ENCODE results near the gene GPM6B.

GPM6B gene

DNA sequence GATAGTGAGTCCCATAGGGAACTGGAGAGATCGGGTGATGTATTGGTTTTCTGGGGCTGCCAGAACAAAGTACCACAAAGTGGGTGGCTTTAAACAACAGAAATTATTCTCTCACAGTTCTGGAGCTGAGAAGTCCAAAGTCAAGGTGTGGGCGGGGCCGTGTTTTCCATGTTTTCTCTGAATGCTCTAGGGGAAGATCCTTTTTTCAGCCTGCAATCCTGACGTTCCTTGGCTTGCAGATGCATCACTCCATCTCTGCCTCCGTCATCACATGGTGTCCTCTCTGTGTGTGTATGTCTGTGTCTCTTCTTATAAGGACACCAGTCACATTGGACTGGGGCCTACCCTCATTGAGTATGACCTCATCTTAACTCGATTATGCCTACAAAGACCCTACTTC, 7.9 kb upstream of the GPM6B start:
- DNase-seq, result no peak

DNA sequence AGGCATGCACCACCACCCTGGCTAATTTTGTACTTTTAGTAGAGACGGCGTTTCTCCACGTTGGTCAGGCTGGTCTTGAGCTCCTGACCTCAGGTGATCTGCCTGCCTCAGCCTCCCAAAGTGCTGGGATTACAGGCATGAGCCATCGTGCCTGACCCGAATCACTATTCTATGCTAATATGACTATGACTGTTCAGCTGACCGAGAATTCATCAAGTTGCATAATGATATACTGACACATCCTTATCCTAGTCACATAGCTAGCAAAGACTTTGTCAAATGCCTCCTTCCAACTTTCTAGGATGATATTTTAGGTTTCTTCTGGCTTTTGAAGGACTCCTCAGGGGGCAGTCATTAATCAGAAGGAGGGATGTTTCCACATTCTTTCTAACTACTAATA, 4.8 kb upstream of the GPM6B start:
- no peak for DNase-seq

DNA sequence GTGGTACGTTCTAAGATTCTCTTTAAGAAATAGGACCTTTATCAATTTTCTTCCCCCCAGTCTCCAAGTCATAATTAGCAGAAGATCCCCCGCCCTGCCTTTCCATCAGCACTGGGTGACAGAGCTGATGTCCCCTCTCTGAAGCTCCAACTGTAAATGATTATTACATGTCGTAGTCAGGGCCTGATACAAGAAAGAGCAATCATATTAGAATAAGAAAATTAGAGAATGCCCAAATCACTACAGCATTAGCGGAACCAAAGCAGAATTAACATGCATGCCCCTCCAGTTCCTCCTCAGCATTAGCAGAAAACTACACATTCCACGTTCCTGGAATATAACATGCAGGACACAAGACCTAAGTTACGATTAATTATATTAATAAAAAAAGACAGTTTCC, 717 bp downstream of the GPM6B start:
- no peak for DNase-seq

DNA sequence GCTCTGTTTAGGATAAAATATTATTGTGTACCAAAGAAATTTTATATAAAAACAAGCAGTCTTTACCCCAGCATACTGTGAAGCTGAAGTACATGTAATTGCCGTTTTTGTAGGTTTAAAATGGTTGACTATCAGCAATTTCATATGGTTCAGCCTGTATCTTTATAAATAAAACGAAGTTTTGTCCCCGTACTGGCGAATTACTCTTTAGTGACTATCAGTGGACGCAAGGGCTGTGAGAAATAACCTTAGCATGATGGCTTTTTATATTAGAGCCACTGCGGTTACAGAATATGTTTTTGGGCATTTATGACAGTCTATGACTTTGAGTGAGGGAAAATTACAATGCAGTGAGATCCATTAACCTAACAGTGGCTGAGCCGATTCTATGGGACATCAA, 1.2 kb downstream of the GPM6B start:
- no peak for DNase-seq

DNA sequence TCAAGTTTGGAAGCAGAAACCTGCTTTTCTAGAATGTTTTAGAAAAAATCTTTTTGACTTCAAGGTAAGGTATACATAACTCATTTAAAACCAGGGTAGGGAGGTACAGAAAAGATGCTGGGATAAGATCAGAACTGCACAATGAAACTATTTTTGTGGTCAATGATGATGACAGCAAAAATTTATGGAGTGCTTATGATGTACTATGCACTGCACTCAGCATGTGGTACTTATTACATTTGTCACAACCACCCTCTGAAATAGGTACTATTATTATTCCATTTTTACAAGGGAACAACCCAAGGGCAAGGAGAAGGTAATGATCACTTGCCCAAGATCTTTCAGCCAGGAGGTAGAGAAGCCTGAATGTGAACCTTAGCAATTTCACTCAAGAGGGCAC, 8.0 kb downstream of the GPM6B start:
- DNase-seq, result no peak

DNA sequence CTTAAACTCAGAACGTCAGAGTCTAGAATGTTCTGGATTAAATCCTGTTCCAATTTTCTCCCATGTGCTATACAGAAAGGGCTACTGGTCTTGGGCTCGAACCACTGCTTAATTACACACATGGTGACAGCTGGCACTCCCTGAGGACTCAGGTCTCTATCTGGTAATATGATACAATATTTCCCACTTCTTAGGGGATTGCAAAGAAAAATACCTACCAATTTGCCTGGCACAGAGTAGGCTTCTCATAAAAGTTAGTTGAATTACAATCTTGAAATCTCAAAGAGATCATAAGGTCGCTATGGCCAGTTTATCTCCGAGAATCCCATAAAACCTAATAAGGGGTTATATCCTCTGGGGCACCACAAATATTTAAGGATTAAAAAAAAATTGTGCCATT, 8.6 kb downstream of the GPM6B start:
- no peak for DNase-seq

DNA sequence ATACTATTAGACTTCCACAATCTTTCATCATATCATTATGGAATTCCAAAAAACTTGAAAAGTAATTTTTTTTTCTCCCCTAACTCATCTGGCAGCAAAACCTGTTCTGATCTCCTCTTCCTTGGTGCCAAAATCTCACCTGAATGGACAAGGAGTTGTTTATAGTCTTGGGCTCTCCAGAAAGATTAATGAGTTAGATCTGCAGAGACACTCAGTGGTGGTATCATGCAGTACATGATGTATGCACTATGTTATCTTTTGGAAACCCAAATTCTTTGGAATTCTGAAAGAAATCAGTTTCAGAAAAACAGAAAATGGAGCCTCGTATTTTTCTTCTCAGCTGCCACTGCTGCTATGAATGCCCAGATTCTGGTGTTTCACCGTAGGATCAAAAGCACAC, 11.7 kb downstream of the GPM6B start:
- DNase-seq, result no peak

DNA sequence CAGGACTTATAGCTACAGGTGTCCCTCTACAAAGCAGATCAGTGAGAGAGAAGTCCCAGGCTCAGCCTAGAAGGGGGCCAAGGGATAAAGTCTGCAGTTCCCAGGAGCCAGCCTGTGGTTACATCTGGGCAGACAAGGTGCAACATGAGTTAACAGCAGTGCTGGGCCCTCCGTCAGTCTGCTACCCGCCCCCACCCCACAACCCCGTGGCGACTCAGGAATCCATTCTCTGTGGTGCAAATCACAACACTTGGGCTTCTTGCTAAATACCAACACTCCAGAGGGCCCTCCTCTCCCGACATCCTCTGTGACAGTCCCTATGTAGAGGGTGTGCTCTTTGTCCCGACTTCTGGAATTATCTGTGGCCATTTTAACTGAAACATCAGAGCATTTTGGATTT, 13.8 kb downstream of the GPM6B start:
- no peak for DNase-seq

DNA sequence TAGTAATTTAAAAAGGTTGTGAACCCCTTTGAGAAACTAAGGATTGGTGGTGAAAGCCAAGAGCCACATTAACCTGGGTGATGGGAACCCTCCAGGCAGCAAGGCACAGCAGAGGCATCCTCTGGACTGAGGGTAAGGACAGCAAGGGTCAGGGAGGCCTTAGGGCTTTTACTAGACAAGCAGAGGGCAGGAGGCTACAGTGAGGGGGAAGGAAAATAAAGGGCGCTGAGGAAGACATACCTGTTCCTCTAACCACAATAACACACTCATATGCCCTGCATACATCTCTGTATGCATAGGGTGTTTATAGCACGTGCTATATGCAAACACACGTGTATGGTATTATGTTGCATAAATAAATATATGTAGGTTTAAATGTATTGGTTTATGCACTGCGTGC, 18.7 kb downstream of the GPM6B start:
- DNase-seq, result no peak

DNA sequence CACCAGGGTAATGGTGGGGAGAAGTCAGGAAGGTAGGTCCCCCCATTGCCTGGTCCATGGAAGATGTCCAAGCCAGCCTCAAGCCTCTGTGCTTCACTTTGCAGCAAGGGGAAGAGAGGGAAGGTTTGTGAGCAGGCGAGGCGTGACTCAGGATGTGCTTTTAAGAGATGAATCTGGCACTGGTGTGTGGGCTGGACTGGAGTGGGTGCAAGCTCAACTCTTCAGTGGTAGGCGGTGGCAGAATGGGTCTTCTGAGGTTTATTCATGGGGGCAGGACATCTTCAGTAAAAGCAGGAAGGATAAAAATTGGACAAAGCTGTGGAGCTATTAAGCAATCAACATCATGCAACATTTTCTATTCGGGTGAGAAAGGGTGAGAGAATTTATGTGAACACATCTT, 19.4 kb downstream of the GPM6B start:
- DNase-seq, result no peak

DNA sequence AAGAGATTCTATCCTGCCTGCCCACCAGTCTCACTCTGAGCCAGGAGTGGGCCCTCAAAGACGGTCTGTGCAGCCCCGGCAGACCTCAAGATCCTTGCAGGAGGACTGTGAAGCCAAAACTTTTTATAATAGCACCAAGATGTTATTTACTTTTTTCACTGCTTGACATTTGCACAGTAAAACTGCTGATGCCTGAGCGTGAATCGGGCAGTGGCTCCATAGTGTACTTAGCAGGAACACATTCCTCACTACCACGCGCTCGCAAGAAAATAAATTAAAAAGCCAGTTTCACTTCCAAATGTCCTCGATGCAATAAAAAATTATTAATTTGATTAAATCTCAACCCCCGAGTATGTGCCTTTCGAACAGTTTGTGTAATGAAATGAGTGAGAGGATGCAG, 22.5 kb downstream of the GPM6B start:
- DNase-seq, result no peak

DNA sequence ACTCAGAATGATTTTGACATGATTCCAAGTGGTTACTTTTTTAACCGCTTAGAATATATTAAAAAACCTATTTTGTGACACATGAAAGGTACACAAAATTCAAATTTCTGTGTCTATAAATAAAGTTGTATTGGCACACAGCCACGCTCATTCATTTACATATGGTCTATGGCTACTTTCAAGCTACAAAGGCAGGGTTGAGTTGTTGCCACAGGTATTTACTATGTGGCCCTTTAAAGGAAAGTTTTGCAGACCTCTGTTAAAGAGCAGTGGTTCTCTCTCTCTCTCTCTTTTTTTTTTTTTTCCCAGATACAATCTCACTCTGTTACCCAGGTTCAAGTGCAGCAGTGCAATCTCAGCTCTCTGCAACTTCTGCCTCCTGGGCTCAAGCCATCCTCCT, 23.0 kb downstream of the GPM6B start:
- DNase-seq, result no peak

DNA sequence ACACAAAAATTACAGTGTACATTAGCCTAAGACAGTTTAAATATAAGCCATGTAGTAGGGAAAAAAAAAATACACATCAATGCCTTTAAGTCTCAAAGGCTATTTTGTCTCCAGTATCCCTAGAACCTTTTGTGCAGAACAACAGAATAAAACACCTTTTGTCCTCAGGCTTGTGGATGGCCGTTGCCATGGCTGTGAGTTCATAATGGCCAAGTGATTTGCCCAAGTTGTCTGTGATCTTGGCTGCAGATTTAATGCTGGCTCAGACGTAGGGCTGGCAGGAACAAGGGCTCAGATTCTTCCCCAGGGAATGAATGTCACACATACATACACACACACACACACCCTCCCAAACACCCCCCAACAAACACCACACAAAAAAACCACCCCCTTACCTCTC, 25.3 kb downstream of the GPM6B start:
- no peak for DNase-seq

DNA sequence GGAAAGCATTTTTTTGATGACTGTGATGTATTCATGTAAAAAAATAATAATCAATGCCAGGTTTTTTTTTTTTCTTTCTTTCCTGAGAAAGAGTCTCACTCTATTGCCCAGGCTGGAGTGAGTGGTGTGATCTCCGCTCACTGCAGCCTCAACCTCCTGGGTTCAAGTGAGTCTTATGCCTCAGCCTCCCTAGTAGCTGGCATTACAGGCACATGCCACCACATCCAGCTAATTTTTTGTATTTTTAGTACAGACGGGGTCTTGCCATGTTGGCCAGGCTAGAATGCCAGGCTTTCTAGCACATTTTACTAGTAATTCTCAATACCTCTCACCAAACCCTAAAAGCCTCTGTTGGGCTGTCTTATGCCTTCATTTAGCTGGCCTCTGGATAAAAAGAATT, 25.7 kb downstream of the GPM6B start:
- no peak for DNase-seq

DNA sequence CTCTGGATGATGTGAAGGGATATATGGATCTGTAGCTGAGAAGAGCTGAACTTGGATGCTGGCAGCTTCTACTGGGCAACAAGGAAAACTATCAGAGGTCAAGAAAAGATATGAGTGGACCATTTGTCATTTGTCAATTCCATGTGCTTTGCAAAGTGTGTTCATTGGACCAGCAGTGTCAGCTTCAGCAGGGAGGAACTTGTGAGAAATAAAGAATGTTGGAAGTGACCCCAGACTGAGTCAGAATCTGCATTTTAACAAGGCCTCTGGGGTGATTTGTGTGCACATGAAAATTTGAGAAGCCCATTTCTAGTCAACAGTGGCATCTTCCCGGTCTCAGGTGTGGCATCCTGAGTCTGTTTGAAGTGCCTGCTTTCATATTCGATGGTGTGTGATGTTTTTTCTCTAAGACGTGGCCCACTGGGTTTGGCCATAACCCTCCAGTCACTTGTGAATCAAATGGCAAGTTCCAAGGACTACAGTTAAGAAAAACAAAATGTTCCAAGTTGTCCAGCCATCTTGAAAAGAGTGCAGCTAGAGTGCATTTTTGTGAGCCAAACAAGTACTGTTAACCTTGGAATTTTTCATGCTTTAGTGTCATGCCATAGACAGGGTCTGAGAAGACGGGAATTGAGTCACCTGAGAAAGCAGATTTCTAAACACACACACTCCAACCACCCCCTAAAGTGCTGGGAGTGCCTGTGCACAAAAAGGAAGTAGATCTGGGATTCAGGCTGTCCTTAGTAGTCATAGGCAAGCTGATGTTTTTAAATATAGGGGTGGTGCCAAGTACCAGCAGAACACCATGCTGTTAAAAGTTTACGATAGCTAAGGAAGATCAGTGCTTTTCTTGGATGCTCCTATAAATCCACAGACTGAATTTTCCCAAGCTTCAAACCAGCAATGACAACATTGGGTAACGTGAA, 26.4 kb downstream of the GPM6B start:
- no peak for DNase-seq

DNA sequence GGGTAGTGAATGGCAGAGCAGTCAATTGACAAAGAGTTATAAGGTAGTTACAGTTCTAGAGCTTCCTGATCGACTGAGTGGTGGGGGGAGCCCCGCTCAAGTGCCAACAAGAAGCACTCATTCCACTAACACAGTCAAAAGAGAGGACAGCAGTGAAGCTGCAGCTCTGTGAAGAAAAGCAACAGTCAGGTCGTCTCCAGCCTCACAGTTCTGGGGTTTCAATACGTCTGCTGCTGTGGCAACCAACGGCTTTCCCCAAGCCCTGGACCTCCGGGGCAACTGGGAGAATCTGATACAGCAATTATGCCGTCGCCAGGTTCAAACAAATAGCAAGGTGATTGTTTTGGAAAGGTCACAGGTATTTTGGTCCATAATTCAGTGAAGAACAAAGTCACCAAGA, 30.8 kb downstream of the GPM6B start:
- DNase-seq, result no peak

DNA sequence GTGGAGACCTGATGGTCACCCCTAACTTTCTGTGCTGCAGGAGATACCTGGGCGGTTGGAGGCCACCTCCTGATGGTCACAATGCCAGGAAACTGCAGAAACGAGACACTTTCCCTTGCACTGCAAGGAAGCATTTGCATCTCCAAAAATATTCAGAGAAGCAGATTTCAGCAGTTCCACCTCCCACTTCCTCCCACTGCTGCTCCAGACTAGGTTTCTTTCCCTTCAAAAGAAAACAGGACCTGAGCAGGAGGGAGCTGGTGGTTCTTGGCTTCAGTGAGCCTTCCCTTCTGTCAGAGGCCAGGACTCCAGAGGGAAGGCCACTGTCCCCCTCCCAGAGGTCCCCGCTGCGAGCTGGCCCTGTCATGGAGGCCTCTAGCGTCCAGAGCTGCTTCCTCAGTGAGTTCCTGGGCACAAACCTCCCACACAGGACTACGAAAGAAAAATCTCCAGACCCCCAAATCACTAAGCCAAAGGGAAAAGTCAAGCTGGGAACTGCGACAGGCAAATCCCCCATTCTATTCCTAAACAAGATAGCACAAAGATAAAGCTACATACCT, 35.9 kb downstream of the GPM6B start:
- DNase-seq, result no peak

DNA sequence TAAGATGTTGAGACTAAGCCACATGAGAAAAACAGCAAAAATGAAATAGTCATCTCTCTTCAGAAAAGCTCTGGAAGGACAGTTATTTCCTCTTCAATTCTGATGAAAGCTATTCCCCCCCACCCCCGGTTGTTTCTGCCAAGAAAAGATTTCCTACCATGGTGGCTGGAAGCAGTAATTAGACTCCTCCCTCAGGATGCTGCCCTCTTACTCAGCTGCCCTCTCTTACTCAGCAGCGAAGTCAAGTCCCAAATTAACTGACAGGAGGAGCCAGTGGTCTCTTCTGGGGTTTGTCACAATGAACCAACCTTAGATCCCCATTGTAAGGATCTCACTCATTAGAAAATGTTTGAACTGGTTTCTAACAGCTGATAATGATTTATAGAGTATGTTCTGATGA, 38.0 kb downstream of the GPM6B start:
- DNase-seq, result no peak

DNA sequence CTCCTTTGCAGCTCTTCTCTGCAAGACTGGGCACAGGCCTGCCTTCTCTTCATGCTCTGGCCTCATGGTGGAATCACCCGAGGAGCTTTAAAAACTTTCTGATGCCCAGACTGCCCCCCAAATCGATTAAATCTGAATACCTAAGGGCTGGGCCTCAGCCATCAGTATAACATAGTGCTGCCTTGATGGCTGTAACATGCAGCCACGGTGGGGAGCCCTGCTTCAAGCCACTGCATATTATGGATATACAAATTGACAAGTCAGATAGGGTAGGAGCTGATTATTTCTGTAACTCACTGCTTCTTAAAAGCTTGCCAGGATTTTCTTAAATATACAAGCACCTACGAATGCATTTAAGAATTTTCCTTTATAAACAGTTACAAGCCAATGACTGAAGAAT, 40.5 kb downstream of the GPM6B start:
- DNase-seq, result no peak

DNA sequence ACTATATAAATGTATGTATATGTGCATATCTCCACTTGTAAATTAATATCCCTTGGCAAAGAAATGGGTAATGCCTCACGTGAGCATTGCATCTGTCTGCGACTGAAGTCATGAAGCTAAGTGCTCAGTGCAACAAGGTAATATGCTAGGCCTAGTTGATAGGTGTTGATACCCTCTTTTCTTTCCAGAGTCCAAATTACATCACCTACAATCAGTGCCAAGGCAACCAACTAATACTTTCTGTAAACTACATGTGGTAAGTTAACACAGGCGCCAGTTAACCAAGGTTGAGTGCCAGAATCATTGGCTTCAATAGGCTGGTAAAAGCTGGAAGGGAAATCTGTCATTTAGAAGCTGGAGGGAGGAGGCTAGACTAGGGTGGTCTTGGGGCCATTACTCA, 41.1 kb downstream of the GPM6B start:
- DNase-seq, result no peak

DNA sequence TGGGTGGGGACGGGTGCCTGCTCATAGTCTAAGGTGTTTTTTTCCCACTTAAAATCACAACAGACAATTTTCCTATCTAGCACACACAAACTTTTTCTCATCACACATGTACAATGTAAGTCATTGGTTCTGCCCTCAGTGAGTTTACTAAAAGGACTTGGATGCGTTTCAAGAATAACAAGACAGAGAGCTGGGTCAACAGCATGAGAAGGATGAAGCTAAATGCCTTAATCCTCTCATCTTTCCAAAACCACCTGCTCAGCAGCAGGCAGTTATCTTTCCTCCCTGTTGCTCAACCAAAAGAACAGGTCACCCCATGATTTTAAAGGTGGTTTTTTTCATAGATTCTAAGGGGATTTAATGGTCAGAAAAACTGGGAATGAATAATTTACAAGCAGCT, 42.2 kb downstream of the GPM6B start:
- no peak for DNase-seq

DNA sequence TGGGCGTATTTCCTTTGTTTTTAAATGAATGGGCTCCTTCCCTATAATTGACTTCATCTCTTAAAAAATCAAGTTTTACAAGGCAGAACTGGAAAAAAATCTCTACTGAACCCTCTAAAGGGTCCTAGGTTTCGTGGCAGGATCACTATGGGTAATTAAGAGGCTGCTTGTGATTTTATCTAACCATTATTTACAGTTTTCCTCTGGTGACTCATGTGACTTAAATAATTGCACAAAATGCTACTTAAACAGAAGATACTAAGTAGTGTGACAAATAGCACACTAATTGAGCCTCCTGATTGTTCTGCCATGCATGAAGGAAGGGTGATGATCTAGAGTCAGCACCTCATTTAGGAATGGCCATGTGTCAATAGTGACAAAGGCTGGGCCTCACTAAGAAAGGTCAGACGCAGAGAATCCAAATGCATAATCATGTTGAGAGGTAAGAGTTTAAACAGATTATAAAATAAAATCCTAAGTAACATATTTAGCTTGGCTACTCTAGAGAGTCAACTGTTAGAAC, 46.8 kb downstream of the GPM6B start:
- no peak for DNase-seq

DNA sequence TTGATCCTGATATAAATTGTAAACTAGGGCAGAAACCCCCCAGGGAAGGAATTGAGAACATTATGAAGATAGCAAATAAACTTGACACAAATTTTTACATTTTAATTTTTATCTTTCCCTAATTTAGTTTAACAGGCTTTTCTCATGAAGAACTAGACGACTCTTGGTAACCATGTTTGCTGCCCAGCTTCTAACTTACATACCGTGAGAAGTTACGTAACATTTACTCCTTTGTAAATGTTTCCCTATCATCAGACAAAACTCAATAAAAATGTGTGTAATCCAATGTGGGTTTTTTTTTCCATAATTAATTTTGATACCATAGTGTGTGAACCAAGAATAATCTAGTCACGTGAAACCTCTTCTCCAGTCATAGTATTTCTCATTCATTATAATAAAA, 48.0 kb downstream of the GPM6B start:
- no peak for DNase-seq

DNA sequence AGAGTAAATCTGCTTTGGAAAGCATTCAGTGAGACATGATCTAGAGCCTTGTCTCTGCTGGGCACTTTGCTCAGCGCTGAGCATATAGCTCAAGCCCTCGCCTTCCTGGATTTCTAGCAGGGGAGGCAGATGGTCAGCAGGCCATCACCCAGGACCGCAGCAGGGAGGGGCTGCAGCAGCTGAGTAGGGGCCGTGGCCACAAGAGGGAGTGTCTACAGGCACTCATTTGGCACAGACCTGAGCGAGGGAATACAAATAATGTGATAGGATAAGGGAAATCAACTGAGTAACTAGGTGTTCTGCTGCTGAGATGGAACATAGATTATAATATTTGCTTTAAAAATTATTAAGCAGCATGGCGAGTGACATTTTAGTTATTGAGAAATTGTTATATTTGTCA, 52.1 kb downstream of the GPM6B start:
- DNase-seq, result no peak

DNA sequence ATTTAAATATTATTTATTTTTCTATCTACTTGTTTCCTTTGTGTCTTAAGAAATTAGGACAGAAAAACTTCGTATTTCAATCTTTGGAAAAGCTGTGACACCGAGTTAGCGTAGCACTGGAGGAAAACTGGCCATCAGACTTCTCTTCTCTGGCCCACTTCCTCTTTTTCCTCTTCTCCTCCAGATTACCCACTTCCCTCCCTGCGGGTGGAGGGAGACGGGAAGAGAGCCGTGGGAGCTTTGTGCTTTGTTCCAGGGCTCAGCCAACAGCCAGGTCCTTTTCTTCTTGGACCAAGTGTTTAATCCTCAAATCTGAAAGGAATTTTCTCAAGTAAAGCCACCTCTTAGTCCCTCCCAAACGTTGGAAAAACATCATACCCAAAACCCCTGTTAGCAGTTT, 52.6 kb downstream of the GPM6B start:
- no peak for DNase-seq

All from T-helper 2 cell (primary cell).